Activated T-helper 1 cell treated with anti-CD3 and anti-CD28 coated beads, Interleukin-2, amount 50 U/mL, for 16 hours (primary cell): ENCODE results near the gene BFSP2.

Experiments used
- DNase-seq, 2 donors: peaks; one replicate each; pipeline ENCODE4 v3.0.0-alpha.2; 2020; ENCODE audit warnings: low read depth in 1 of 2, low spot score in 1 of 2

The BFSP2 gene

GRCh38 chr3:133383175-133383574 lies 16.7 kb upstream of the BFSP2 start:
- DNase-seq, result no peak

DNA sequence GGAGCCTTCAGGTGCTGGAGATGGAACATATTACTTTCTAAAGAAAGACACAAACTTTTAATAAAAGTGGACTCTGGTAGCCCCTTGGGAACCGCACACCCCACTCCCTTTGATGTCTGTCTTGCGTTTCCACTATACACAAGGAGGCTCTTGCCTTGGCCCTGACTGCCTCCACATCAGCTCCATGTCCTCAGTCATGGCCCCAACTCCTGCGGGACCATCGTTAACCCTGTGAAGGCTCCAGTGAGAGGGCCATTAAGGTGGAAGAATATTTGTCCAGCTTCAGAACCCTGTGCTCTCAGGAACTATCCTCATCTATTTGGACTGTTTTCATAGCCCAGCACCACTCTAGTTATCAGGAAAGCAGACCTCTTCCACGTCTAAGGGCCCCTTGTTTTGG lies 16.1 kb upstream of the BFSP2 start:
- no peak for DNase-seq

DNA sequence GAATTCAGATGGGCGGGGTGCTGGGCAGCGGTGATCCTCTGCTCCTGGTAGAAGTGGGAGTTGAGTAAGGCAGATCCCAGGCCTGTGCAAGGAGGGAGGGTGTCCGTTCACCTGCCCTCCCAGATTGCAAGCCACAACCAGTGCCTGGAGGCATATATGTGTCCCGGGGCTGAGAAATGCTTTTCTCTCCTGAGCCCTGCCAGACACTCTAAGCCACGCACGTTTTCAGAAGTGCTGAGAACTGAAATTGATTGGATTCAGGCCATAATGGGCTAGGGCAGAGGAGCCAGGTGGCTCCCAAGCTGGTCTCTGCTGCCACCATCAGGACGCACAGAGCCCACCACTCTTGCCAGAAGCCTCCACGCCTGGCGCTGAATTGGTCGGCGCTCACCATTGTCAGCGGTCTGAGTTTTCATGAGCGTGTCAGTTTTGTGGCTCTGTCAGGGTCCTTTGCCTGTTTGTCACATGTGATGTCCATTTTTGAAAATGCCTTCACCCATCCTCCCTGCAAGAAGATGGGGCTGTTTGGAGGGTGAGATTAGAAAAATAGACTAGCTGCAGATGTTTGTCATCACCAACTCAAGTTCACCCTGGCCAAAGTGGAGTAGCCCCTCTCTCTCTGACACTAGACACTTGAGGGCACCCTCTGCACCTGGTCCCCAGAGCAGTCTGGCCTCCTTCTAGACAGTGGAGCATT lies 15.4 kb upstream of the BFSP2 start:
- no peak for DNase-seq

DNA sequence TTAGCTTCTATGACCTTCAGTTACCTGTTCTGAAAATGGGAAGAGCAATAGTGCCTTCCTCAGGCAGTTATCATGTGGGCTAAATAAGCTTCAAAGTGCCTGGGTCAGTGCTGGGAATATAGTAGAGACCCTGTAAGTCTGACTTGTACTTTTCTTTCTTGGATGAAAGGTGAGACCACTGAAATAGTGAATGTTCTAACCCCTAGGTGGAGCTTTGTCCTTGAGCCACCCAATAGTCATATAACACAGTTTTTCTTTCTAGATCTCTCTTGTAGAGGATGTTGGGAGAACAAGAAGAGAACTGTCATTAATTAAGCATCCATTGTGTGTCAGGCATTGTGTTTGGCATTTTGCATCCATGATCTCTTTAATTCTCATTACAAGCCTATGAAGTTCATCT lies 13.0 kb upstream of the BFSP2 start:
- no peak for DNase-seq

- DNase-seq, result no peak
These were observed 12.5 kb upstream of the BFSP2 start for GRCh38 chr3:133387341-133387740.

DNA sequence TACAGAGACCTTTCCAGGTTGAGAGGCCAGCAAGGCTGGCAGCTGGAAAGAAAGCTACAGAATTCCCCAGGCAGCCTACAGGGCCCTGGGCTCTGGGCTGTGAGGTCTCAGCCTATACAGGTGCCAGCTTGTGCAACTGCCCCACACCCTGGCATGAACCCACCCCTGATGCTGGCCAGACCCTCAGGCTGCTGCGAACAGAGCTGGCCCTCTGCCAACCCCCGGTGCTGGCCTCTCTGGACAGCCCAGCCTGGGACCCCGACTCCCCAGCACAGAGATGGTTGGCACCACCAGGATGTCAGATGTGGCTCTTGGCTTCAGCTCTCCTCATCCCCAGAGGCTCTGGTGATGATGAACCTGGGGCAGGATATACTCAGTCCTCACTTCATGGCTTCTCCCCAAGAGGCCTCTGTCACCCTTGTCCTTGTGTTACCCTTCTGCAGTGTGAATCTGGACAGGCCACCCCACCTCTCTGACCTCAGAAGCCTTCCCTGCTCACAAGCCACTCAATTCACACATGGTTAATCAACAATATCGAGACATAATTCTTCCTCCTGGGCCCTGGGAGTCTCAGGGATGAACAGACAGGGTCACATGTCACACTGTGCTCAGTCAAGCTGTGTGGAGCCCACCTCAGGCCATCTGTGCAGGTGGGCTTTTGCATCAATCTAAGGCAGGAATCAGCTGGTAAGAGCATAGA lies 11.0 kb upstream of the BFSP2 start:
- DNase-seq, result no peak

DNA sequence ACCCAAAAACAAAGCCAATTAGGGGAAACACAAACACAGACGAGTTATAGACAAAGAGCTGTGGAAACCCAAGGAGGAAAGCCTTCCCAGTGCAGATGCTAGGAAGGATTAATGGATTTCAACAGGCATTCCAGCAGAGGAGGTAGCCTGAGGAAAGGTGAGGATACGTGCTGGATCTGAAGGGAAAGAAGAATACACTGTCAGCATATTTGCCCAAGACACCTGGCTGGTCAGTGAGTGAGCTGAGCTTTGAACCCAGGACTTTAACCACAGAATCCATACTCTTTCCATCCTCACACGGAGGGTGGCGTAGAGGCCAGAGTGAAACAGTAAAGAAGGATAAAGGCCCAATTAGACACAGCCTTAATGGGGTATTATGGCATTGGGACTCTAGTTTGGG lies 9.1 kb upstream of the BFSP2 start:
- DNase-seq, result no peak

GRCh38 chr3:133393204-133393603 lies 6.7 kb upstream of the BFSP2 start:
- no peak for DNase-seq

DNA sequence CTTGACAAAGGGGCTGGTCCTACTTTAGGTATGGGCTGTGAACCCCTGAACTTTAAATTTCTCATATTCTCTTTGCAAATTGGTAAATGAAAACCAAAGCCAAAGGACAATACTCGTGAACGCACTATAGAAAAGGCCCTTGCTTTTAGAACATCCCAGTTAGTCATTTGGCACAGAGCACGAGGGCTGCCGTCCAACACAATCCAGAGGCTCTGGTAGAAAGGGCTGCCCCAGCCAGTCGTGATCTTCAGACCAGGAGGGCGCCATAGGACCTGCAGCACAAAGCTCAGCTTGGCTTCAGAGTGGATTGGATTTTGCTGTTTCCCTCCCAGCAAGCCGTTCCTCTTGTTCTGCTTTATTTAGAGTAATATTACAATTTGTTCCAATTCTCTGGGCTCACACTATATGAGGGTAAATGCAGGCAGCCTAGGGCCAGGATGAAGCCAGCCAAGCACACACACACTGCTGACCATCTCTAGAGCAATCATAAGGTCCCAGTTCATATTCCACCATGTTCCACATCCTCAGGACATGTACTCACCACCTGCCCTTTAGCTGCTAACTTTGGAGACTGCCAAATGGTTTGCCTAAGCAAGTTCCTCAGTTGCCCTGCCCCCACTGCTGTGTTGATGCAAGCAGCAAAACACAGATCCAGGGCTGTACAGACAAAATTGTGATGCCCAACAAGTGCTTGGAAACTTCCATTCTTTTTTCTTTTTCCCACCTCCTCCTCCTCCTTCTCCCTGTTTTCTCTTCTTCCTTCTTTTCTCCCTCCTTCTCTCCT lies 6.0 kb upstream of the BFSP2 start:
- DNase-seq, result no peak

DNA sequence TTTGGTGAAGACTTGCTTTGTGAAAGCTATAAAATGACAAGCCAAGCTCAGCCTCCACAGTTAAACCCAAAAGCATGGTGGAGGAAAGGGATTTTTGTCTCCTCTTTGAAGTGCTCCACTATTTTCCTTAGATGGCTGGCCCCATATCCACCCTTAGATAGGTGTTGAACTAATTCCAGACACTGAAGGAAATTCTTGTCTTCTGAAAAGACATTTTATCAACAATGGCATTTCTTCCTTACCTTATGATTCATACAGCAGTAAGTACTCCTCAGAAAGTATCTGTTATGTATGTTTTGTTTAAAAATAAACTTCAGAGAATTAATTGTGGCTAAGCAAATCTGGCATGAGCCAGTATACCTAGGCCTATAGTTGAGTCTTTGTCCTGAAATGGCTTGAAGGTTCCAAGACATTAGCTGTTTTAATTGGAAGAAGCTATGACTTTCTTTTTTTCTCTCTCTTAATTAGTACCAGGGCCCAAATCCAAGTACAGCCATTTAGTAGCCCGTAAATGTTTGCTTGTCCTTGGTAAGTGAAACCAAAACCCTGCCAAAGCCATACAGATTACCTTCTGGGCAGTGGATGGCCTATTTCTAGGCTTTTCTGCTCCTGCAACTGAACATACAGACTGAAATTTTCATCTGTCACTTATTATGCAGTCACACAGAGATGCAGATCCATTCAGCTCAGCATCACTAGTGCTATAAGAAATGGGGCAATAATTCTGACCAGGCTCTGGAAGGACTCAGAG lies 5.1 kb upstream of the BFSP2 start:
- no peak for DNase-seq

DNA sequence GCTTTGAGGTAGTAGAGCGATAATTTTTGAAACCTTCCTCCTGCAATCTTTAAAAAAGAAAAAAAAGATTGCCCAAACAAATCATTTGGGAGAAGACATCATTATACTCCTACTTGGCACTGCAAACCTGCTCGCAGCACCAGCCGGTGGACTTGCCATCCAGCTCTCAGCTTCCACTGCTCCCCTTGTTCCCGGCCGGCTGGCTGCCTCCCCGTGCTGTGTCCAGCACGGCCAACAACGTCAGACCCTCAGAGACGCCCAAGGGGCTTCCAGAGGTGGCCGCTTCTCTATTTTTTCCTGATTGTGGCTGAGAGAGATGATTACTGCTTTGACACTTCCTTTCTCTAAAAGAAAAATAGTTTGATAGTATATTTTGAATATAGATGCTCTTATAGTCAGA lies 3.0 kb upstream of the BFSP2 start:
- DNase-seq, result no peak

DNA sequence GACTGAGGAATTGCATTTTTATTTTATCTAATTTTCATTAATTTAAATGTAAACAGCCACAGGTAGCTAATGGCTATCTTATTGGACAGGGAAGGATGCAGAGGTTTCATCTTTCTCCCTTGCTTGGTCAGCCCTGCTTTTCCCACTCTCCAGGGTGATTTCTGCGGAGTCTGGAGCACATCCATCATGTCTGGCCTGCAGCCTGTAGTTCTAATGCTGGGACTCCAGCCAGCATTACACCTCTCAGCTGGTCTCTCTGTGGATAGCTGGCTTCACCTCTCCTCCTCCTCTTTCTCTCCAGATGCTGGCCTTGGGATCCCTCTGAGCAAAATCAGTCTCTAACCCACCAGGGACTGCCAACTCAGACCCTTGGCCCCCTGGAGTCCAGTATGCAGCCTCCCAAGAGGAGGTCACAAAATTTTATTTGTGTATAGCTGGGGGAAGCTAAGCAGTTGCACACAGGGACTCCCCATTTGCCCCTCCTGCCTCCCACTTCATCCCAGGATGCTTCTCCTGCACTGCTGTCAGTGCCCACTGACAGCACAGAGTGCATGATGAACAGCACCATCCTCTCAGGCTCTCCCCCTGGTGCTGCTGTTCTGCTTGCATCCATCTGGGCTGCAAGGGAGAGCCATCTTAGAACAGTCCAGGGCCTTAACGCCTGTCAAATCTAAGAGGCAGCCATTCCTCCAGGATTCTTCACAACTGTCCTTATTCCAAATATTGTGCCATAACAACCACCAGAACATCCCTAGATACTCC lies 1.7 kb downstream of the BFSP2 start:
- no peak for DNase-seq

- DNase-seq, result no peak
These were observed 5.1 kb downstream of the BFSP2 start for GRCh38 chr3:133404920-133405319.

- DNase-seq, result no peak
These were observed 8.5 kb downstream of the BFSP2 start for GRCh38 chr3:133408366-133408765.

DNA sequence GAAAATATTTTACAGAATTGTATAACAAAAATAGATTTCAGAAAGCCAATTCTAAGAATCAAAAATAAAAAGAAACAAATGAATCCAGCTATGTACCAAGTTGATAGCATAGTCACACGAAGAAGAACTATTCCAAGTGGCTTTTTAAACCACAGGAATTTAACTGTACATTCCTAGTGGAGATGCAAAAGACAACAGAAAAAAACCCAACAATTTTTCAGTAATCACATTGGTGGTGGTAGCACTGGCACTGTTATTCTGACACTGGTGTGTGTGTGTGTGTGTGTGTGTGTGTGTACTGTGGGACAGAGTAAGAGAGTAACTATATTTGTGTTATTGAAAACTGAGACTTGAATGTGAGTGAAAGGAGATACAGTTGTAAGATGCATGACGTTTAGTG lies 9.1 kb downstream of the BFSP2 start:
- DNase-seq, result no peak

DNA sequence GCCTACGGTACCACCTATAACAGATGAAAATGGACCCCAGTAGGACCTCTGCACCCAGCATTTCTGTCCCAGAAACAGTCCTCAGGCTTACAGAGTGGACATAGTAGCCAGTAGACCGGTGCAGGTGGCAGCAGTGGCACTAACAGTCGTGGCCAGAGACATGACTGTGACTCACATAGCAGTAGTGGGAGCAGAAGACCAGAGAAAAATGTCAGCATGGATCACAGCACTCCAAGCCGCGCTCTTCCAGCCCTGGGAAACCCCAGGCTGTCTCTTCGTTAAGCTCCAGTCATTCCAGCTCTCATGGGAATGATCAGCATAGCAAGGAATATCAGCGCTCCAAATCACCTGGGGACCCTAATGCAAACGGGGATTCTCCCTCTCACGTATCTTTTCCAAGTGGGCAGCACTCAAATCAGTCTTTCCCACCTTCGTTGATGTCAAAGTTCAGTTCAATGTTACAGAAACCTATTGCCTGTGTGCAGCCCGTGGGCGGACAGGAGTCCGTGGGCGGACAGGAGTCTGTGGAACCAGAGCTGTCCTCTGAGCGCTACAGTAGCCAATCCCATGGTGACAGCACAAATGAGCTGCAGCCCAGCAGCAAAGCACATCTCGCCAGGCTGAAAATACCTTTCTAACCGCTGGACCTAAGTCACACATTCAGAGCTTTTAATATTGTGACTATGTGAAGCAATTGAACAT lies 10.5 kb downstream of the BFSP2 start:
- DNase-seq, result no peak

DNA sequence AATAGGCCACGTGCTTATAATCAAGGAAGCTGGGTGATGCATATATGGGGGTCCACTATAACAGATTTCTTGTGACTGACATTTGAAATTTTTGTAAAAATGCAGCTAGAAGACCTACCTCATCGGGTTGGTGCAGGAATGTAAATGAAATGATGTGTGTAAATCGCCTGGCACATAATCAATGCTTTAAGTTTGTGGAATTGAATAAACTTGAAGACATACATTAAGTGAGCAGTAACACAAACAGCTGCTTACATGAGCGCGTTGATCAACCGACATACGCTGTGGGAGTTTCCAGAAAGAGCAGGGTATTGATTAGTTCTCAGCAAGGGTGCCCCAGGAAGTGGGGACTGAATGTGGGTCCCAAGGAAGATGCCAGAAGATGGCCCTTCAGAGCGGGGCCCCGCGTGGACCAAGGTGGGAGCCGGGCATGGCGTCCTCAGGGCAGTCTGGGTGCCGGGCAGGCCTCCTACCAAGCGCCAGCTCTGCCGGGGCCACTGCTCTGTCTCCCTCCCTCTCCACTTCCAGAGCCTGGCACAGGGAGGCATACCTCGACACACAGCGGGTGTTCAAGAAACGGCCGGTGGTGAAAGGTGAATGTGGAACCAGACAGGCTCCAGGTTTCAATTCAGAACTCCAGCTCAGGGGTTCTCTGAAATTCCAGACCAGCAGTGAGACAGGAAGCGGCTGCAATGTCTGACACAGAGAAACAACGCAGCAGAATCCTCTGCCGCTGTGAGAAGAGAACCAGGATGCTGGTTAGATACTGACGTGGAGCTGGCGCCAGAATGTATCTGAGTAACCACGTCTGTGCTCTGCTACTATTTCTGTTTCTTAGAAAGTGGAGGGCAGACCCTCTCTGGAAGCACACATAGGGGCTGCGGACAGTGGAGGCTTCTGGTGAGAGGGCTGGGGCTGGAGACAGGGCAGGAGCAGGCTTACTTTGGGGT lies 12.6 kb downstream of the BFSP2 start:
- no peak for DNase-seq

GRCh38 chr3:133413161-133414020 lies 13.5 kb downstream of the BFSP2 start:
- DNase-seq, result no peak
